Measurements from ENCODE around the gene PACRG.

Gene PACRG

GRCh38 chr6:163085861-163086623, 358.3 kb downstream of the PACRG start:
- DNase-seq (ENCODE audit: low spot score): no peak
- no peak for TF ChIP-seq CTCF (IDR thresholded peaks at IDR 0.05; ENCODE audit: extremely low read depth, insufficient read depth, missing control alignments)
- in situ Hi-C loops (cut with MboI; ENCODE audit: low pct_unique_long_range_greater_than_20kb, low sequenced_read_pairs, unreplicated experiment): no loop called here

- TF ChIP-seq CTCF (IDR thresholded peaks at IDR 0.05; ENCODE audit: extremely low read depth, insufficient read depth, missing control alignments): no peak
- in situ Hi-C loops (cut with MboI; ENCODE audit: low pct_unique_long_range_greater_than_20kb, low sequenced_read_pairs, unreplicated experiment): no loop called here
- no peak for DNase-seq (ENCODE audit: low spot score)
These were observed 358.8 kb downstream of the PACRG start for GRCh38 chr6:163086624-163086920.

GRCh38 chr6:163087981-163088380, 360.2 kb downstream of the PACRG start:
- DNase-seq (ENCODE audit: low spot score): no peak
- in situ Hi-C loops (cut with MboI; ENCODE audit: low pct_unique_long_range_greater_than_20kb, low sequenced_read_pairs, unreplicated experiment): no loop called here
- TF ChIP-seq CTCF (IDR thresholded peaks at IDR 0.05; ENCODE audit: extremely low read depth, insufficient read depth, missing control alignments): no peak

- no peak for TF ChIP-seq CTCF (IDR thresholded peaks at IDR 0.05; ENCODE audit: extremely low read depth, insufficient read depth, missing control alignments)
- no peak for DNase-seq (ENCODE audit: low spot score)
- in situ Hi-C loops (cut with MboI; ENCODE audit: low pct_unique_long_range_greater_than_20kb, low sequenced_read_pairs, unreplicated experiment): no loop called here
These were observed 365.1 kb downstream of the PACRG start for GRCh38 chr6:163092876-163093275.

GRCh38 chr6:163094881-163095280, 367.1 kb downstream of the PACRG start:
- DNase-seq (ENCODE audit: low spot score): no peak
- in situ Hi-C loops (cut with MboI; ENCODE audit: low pct_unique_long_range_greater_than_20kb, low sequenced_read_pairs, unreplicated experiment): no loop called here
- TF ChIP-seq CTCF (IDR thresholded peaks at IDR 0.05; ENCODE audit: extremely low read depth, insufficient read depth, missing control alignments): no peak

GRCh38 chr6:163095401-163095800, 367.6 kb downstream of the PACRG start:
- in situ Hi-C loops (cut with MboI; ENCODE audit: low pct_unique_long_range_greater_than_20kb, low sequenced_read_pairs, unreplicated experiment): no loop called here
- no peak for TF ChIP-seq CTCF (IDR thresholded peaks at IDR 0.05; ENCODE audit: extremely low read depth, insufficient read depth, missing control alignments)
- no peak for DNase-seq (ENCODE audit: low spot score)

Data from GM13977 (cell line).